HUES6 (cell line): ENCODE data around the gene COPS9.
A peak's percentile ranks its signal among the peaks of the same experiment; 100 is the strongest.

Experiments used
- H3K27ac ChIP-seq: 2 replicates; pipeline ENCODE4 v1.7.0; 2013; ENCODE audit warnings: low read depth, mild to moderate bottlenecking, low read length, inconsistent platforms
- H3K27me3 ChIP-seq: 2 replicates; pipeline ENCODE4 v1.6.1; 2013; ENCODE audit warnings: low read length; ENCODE audit not compliant: control insufficient read depth, insufficient read depth
- H3K36me3 ChIP-seq: 2 replicates; pipeline ENCODE4 v1.6.1; 2013; ENCODE audit warnings: low read length; ENCODE audit not compliant: control insufficient read depth, insufficient read depth
- H3K4me1 ChIP-seq: 2 replicates; pipeline ENCODE4 v1.6.1; 2013; ENCODE audit warnings: low read length; ENCODE audit not compliant: control insufficient read depth, insufficient read depth
- H3K4me3 ChIP-seq: 2 replicates; pipeline ENCODE4 v1.5.1; 2013; ENCODE audit warnings: low read depth, low read length
- H3K9ac ChIP-seq: one replicate; pipeline ENCODE4 v1.6.1; 2013; ENCODE audit warnings: mild to moderate bottlenecking, low read length
- H3K9me3 ChIP-seq: 2 replicates; pipeline ENCODE4 v1.6.1; 2013; ENCODE audit warnings: low read depth, low read length; ENCODE audit not compliant: control insufficient read depth, insufficient read depth

The COPS9 gene

DNA sequence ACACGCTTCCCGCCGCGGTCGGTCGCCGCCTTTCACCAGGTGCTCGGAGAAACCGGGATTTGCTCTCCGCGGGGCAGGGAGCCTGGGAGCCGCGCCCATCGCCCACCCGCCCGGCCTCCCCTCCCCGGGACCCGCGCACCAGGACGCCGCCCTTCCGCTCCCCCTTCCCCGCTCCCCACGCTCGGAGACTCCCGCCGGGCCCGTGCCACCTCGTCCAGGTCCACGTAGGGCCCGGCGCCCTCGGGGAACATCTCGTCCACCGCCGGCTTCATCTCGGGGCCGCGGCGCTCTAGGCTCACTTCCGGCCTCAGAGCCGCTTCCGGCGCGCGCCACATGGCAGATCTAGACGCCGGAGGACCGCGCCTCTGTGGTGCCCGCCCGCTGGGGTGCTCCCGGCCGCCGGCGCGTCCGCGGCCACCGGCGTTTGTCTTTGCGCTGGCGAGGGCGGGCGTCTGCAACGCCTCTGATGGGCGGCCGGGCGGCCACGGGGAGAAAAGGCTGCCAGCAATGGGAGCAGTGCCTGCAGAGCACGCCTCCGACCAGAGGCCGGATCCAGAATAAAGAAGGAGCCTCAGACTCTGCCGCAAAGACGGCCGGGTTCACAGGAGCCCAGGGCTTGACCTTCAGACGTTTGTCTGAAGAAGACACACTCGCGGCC is at the start of gene COPS9:
Gene COPS9 (minus strand): TSS at position 293 of the 658 bp plus-strand sequence. CDS start 21 bp downstream, at position 272.
- H3K27ac ChIP-seq, result peak within 1 kb of the TSS; percentile 56; the same call in 1 of the 2 replicates

DNA sequence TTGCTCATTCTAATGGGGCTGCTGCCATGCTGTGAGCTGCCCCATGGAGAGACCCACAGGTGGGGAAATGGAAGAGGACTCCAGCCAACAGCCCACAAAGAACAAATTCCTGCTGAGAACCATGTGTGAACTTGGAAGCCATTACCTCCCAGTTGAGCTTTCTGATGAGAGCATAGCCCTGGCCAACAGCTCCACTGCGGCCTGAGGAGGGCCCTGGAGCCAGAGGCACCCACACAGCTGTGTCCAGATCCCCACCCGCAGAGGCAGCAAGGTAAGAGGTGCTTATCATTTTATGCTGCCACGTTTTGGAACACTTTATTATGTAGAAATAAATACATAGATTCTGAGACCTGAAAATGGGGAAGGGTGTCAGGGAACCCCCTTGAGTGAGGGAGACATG is 48.6 kb upstream of the COPS9 start:
- no peaks in the 10 kb centered on the region for H3K4me1 ChIP-seq
- H3K4me3 ChIP-seq, result no peak overlapping the region
- peaks cover 4% of the 10 kb centered on the region; the same call in 1 of the 2 replicates for H3K27me3 ChIP-seq
- H3K36me3 ChIP-seq, result no peaks in the 10 kb centered on the region
- H3K27ac ChIP-seq, result no peak overlapping the region
- H3K9ac ChIP-seq, result no peak overlapping the region
- H3K9me3 ChIP-seq, result peaks cover 24% of the 10 kb centered on the region

More for the DNA sequence above, at the start of gene COPS9:
- Histone ChIP-seq H3K4me3 (peak within 1 kb of the TSS; percentile 98), H3K27me3 (peaks cover 17% of the 10 kb centered on the region; the same call in 1 of the 2 replicates), H3K9me3 (no peaks in the 10 kb centered on the region), H3K36me3 (peaks cover 28% of the 10 kb centered on the region), H3K9ac (peak within 1 kb of the TSS; percentile 91), H3K4me1 (peaks cover 22% of the 10 kb centered on the region)

DNA sequence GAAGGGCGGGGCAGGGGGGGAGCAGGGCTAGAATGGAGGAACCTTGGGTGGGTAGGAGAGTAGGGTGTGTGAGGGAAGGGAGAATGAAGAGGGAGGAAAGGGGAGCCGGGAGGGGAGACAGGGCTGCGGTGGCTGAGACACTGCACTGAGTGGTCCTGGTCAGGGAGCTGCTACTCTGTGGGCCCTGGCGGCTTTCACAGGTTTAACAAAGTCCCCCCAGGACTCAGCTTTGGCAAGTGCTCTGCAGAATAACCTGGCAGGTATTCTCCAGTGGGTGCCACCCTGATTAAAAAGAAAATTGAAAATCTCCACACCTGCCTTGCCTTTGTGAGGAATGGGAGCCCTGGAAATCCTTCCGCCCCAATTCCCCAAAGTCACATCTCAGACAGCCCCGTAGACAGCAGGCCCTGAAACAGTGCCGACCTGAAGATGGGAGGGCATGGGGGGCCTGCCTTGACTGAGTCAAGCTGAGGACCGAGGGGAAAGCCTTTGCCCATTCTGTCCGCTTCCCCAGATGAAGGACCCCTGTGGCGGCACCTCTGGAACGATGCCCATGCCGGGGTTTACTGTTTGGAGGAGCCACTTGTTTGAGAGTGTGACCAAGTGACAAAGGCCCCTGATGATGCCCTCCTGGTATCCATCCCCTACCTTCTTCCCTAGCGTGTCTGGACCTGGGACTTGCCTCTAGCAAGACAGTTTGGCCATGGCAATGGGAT is 47.9 kb upstream of the COPS9 start:
- no peak overlapping the region for H3K4me3 ChIP-seq
- no peak overlapping the region for H3K9ac ChIP-seq
- H3K27me3 ChIP-seq, result peaks cover 4% of the 10 kb centered on the region; the same call in 1 of the 2 replicates
- no peaks in the 10 kb centered on the region for H3K36me3 ChIP-seq
- no peaks in the 10 kb centered on the region for H3K4me1 ChIP-seq
- H3K9me3 ChIP-seq, result peaks cover 23% of the 10 kb centered on the region
- no peak overlapping the region for H3K27ac ChIP-seq

DNA sequence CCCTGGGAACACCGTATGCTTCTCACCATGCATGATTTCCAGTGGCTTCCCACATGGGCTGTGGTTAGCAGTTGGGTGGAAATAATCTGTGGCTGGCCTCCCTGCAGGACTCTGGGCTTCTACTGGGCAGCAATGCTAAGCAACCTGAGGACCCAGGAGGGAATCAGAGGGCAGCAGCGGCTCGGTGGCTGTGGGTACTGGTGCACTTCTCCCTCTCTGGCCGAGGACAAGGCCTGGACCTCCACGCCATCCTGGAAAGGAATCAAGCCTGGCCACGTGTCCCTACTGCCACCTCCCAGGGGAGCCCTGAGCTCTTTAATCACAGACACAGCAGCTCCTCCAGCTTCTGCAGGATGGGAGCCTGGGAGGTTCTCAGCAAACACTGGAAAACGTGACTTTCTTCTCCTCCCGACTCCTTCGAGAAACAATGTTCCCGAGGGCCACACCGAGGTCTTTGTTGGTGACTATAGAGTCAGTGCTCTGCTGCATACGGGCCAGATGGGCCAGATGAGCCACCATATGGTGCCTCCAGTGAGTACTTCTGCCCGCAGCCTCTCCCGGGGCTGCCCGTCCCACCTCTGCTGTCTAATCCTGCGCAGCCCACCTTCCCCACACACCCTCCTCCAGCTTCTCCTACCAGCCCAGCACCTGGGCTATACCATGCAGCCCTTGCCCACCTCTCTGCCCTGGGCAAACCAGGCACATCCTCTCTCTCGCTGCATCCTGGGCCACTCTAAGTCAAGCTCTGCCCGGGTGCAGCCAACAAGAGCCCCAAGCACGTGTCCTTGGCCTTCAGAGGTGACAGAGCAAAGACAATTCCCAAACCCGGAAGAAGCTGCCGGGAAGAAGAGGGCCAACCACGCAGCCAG is 47.1 kb upstream of the COPS9 start:
- Histone ChIP-seq H3K27me3 (peaks cover 4% of the 10 kb centered on the region; the same call in 1 of the 2 replicates), H3K4me3 (no peak overlapping the region), H3K9me3 (peaks cover 16% of the 10 kb centered on the region)

DNA sequence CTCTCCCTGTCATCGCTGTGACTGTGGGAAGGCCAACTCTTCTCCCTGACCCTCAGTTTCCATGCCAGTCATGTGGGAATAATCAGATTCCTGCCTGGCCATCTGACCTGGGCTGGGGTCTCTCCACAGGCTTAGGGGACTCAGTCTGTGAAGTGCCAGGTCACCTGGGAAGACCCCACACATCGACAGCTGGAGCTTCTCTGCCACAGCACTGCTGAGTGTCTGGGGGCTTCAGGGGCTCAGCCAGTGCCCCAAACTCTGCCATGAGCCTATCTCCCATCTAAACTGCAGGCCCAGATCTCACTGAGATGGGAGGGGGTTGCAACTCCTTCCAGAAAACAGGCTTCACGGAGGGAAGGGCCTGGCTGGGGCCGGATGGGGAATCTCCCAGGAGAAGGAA is 46.4 kb upstream of the COPS9 start:
- Histone ChIP-seq H3K27ac (no peak overlapping the region), H3K9ac (no peak overlapping the region), H3K4me1 (no peaks in the 10 kb centered on the region), H3K4me3 (no peak overlapping the region), H3K27me3 (peaks cover 4% of the 10 kb centered on the region; the same call in 1 of the 2 replicates), H3K9me3 (peaks cover 8% of the 10 kb centered on the region), H3K36me3 (no peaks in the 10 kb centered on the region)

More for the DNA sequence above, 47.1 kb upstream of the COPS9 start:
- Histone ChIP-seq H3K36me3 (no peaks in the 10 kb centered on the region), H3K9ac (no peak overlapping the region), H3K4me1 (no peaks in the 10 kb centered on the region), H3K27ac (no peak overlapping the region)

DNA sequence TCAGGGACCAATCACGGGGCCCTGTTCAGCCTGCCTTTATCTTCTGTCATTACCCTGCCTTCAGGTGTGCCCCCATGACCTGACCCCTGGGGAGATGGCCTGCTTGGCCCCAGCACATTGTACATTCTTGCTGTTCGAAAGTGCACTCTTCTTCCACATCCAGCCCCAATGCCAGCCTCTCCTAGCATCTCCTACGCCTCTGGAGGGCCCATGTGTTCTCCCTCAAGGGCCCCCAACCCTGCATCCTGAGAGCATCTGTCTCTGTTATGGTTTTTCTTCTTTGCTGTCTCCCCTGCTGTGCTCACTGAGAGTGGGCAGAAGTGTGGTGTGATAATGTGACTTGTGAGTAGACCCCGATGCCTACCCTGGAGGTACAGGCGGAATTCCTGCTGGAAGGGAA is 45.9 kb upstream of the COPS9 start:
- H3K27me3 ChIP-seq, result peaks cover 4% of the 10 kb centered on the region; the same call in 1 of the 2 replicates
- no peak overlapping the region for H3K27ac ChIP-seq
- H3K9ac ChIP-seq, result no peak overlapping the region
- H3K9me3 ChIP-seq, result peaks cover 3% of the 10 kb centered on the region
- H3K4me1 ChIP-seq, result no peaks in the 10 kb centered on the region
- no peaks in the 10 kb centered on the region for H3K36me3 ChIP-seq
- no peak overlapping the region for H3K4me3 ChIP-seq

DNA sequence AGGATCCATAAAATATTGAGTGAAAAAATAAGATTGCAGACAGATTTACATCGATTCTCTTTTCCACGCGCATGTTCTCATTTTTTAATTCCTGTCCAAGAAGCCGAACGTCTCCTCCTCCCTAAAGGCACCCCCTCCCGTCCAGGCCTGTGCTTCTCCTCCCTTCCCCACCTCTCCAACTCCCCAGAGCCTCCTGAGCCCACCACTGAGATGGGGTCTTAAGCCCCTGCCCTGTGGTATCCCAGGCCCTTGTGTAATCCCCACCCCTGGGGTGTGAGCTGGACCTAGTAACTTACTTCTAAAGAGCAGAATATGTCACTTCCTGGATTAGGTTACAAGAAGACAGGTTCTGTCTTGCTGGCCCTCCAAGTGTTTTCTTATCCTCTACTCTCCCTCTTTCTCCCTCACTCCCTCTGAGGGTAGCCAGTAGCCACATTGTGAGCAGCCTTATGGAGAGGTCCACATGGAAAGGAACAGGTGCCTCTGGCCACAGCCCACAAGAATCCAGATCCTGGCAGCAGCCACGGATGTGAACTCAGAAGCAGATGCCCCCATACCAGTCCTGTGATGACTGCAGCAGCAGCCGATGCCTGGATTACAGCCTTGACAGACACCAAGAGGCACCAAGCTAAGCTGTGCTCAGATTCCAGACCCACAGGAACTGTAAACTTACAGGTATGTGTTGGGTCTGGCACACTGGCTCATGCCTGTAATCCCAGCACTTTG is 44.0 kb upstream of the COPS9 start:
- Histone ChIP-seq H3K4me3 (no peak overlapping the region), H3K36me3 (no peaks in the 10 kb centered on the region), H3K27me3 (peaks cover 4% of the 10 kb centered on the region; the same call in 1 of the 2 replicates), H3K27ac (no peak overlapping the region), H3K4me1 (no peaks in the 10 kb centered on the region), H3K9me3 (no peaks in the 10 kb centered on the region), H3K9ac (no peak overlapping the region)

DNA sequence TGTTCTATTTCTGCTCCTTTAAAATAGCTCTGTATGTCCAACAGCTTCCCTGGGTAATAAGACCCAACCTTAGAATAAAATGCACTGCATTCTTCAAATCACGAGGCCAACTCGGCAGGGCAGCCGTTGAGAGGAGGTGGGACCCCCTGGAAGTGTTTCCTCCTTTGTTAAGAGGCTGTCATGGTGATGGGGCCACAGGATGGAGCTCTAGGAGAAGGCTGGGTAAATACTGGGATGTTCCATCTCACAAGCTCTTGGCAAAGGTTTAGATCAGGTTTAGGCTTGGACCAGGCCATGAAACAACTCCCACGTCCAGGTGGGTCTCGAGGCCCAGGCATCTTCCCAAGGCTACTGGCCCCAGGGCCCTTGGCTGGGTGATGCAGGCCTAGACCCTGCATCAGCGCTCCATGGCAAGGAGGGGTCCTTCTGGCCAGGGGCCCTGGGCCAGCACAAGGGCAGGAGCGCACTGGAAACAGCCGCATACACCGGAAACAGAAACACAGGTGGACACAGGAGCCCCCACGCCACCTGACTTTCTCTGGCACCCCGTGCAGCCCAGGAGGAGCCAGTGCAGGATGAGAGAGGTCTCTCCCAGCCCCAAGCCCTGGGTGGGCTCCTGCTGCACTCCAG is 43.2 kb upstream of the COPS9 start:
- Histone ChIP-seq H3K27ac (no peak overlapping the region), H3K9me3 (no peaks in the 10 kb centered on the region), H3K4me1 (no peaks in the 10 kb centered on the region), H3K36me3 (no peaks in the 10 kb centered on the region), H3K9ac (no peak overlapping the region), H3K4me3 (no peak overlapping the region), H3K27me3 (peaks cover 4% of the 10 kb centered on the region; the same call in 1 of the 2 replicates)

DNA sequence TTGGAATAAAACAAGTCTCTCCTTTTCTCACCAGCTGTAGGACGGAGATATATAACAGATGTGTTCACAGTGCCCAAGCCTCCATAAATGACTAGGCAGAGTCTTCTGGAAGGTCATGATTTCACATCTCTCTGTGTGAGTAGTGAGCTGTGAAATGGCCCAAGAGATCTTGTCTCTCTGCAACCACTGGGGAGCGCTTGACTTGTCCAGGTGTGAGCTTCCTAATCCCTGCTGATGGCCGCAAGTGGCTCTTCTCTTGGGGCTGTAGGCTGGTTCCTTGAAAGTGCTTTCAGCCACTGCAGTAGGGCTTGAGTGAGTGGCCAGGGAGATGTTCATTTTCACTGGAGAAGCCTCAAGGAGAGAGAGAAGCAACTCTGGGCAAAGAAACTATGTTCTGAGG is 42.5 kb upstream of the COPS9 start:
- peaks cover 4% of the 10 kb centered on the region; the same call in 1 of the 2 replicates for H3K27me3 ChIP-seq
- H3K27ac ChIP-seq, result no peak overlapping the region

DNA sequence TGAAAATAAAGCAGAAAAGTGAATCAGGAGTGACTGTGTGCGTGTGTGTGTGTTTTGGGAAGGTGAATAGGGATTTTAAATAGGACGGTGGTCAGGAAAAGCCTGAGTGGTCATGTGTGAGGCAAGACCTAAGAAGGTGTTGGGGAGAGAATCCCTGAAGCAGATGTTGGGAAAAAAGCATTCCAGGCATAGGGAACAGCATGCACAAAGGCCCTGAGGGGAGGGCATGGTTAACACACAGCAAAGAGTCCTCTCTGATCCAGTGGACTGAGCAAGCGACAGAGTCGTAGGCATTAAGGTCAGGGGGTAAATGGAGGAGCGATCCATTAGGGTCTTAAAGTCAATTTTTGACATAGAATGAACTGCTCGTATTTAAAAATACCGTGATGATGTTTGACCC is 38.4 kb upstream of the COPS9 start:
- Histone ChIP-seq H3K9me3 (no peaks in the 10 kb centered on the region), H3K4me1 (no peaks in the 10 kb centered on the region), H3K27me3 (no peaks in the 10 kb centered on the region), H3K4me3 (no peak overlapping the region), H3K9ac (no peak overlapping the region), H3K27ac (no peak overlapping the region), H3K36me3 (no peaks in the 10 kb centered on the region)

More for the DNA sequence above, 42.5 kb upstream of the COPS9 start:
- no peak overlapping the region for H3K4me3 ChIP-seq
- H3K9ac ChIP-seq, result no peak overlapping the region
- no peaks in the 10 kb centered on the region for H3K9me3 ChIP-seq
- no peaks in the 10 kb centered on the region for H3K4me1 ChIP-seq
- no peaks in the 10 kb centered on the region for H3K36me3 ChIP-seq
